CD4-positive, alpha-beta T cell (primary cell): Measurements from ENCODE around the gene CPNE4. TPM values are rescaled to one million over a fixed set of nuclear protein-coding genes. Genes with fewer than 3 reads are reported as not detected.

ENCODE experiments used
- ATAC-seq: fragments of 200-7000 bp; cut with Tn5 transposase; one replicate; pipeline ENCODE4 v1.10.0; 2022; ENCODE audit warnings: mild to moderate bottlenecking; ENCODE audit not compliant: poor library complexity
- CTCF ChIA-PET: fragments of 350-600 bp; sonication (Branson Sonifier 250); formaldehyde crosslinking; loops from one replicate; lab custom pipeline; 2021; ENCODE audit warnings: antibody characterized with exemption, inconsistent platforms; lab: Charles Lee
- POLR2A ChIA-PET: fragments of 350-600 bp; sonication (Branson Sonifier 250); formaldehyde crosslinking; loops from one replicate; lab custom pipeline; 2021; ENCODE audit warnings: antibody characterized with exemption, inconsistent platforms; lab: Charles Lee
- DNase-seq, 14 experiments: peaks; one replicate each; pipeline ENCODE4 v3.0.0-alpha.2; 2013 to 2020; ENCODE audit warnings: mixed read lengths in 2 of 14
- H3K27ac ChIP-seq, 2 donors: one replicate each; pipeline versions ENCODE4 v1.5.1 to v1.7.0; 2013; ENCODE audit warnings: low read length in 2 of 2, low read depth in 1 of 2, mild to moderate bottlenecking in 1 of 2
- H3K27me3 ChIP-seq, 2 experiments: 1 replicate in 1 of 2; 2 replicates in 1 of 2; pipeline versions ENCODE4 v1.6.1 to v1.7.0; 2013; ENCODE audit warnings: low read length in 2 of 2, control low read depth in 1 of 2, mild to moderate bottlenecking in 1 of 2, moderate library complexity in 1 of 2; ENCODE audit not compliant: insufficient read depth in 2 of 2, control insufficient read depth in 1 of 2
- H3K36me3 ChIP-seq: one replicate; pipeline ENCODE4 v1.6.1; 2013; ENCODE audit warnings: low read length, control low read depth; ENCODE audit not compliant: insufficient read depth
- H3K4me1 ChIP-seq: one replicate; pipeline ENCODE4 v1.6.1; 2013; ENCODE audit warnings: low read length, control low read depth; ENCODE audit not compliant: insufficient read depth
- H3K4me3 ChIP-seq: one replicate; pipeline ENCODE4 v1.5.1; 2013; ENCODE audit warnings: mild to moderate bottlenecking, low read length, moderate library complexity
- H3K9me3 ChIP-seq, 2 experiments: 1 replicate in 1 of 2; 2 replicates in 1 of 2; pipeline versions ENCODE4 v1.6.1 to v1.7.0; 2013; ENCODE audit warnings: low read length in 2 of 2, mild to moderate bottlenecking in 2 of 2, control low read depth in 1 of 2, moderate library complexity in 1 of 2; ENCODE audit not compliant: control insufficient read depth in 1 of 2, insufficient read depth in 1 of 2
- H3K27ac Mint-ChIP-seq: one replicate; pipeline ENCODE4 v1.8.0; 2020; ENCODE audit warnings: mixed read lengths
- H3K27me3 Mint-ChIP-seq: one replicate; pipeline ENCODE4 v1.8.0; 2021; ENCODE audit warnings: mixed read lengths
- H3K36me3 Mint-ChIP-seq: one replicate; pipeline ENCODE4 v1.8.0; 2021; ENCODE audit warnings: low read depth, mixed read lengths
- H3K4me1 Mint-ChIP-seq: one replicate; pipeline ENCODE4 v1.8.0; 2021; ENCODE audit warnings: low read depth, mixed read lengths
- H3K4me3 Mint-ChIP-seq: one replicate; pipeline ENCODE4 v1.8.0; 2020; ENCODE audit warnings: mild to moderate bottlenecking, mixed read lengths
- H3K9me3 Mint-ChIP-seq: one replicate; pipeline ENCODE4 v1.8.0; 2020; ENCODE audit warnings: mixed read lengths
- CTCF ChIP-seq: fragments of 200-600 bp; IDR thresholded peaks from one replicate; pipeline ENCODE4 v1.8.0; 2022; ENCODE audit warnings: antibody characterized with exemption, mild to moderate bottlenecking
- intact Hi-C, 2 experiments: fragments of 100-400 bp; cut with DNase I in 1 of 2; cut with micrococcal nuclease in 1 of 2; formaldehyde crosslinking; loops; one replicate each; pipeline versions ENCODE4 v1.15.1 to v1.9.0; 2023 to 2025; cut with DNase I, micrococcal nuclease
- total RNA-seq, 174 experiments: library from RNA in 2 of 174; stranded (reverse) in 2 of 174; gene quantifications; one replicate each; pipeline ENCODE4 v1.2.3 and lab custom pipeline; 2021 to 2026

Gene CPNE4
- total RNA-seq, 2 experiments from 2014 or later: not detected

DNA sequence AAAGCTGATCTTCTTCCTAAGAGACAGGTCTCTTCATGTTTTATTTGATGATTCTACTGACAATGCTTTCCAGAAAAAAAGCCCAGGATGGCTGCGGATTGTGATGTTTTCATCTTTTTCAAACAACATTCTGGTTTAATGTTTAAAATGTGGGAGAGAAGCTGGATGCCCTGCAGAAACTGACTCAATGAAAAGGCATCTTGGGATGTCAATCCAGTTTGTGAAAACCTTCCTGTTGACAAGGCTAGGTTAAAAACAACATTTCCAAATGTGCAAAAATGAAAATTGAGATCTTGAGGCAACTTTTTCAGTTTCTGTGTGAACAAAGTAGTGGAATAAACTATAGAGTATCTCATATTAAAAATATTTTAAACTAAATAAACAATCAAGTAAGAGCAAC, 376.0 kb downstream of the CPNE4 start:
- ChIA-PET POLR2A (no interaction called here), CTCF (no interaction called here)
- Mint-ChIP-seq H3K4me3 (no peak overlapping the region), H3K36me3 (no peaks in the 10 kb centered on the region), H3K9me3 (peaks cover 7% of the 10 kb centered on the region), H3K27me3 (peaks cover 17% of the 10 kb centered on the region), H3K4me1 (no peaks in the 10 kb centered on the region), H3K27ac (no peak overlapping the region)
- no peaks in the 10 kb centered on the region for H3K27me3 ChIP-seq
- no peak for DNase-seq
- ATAC-seq: no peak
- intact Hi-C loops: no loop called here
- no peak for TF ChIP-seq CTCF
- no peak overlapping the region for H3K27ac ChIP-seq
- H3K9me3 ChIP-seq: no peaks in the 10 kb centered on the region
- no peaks in the 10 kb centered on the region for H3K36me3 ChIP-seq
- no peaks in the 10 kb centered on the region for H3K4me1 ChIP-seq
- no peak overlapping the region for H3K4me3 ChIP-seq

DNA sequence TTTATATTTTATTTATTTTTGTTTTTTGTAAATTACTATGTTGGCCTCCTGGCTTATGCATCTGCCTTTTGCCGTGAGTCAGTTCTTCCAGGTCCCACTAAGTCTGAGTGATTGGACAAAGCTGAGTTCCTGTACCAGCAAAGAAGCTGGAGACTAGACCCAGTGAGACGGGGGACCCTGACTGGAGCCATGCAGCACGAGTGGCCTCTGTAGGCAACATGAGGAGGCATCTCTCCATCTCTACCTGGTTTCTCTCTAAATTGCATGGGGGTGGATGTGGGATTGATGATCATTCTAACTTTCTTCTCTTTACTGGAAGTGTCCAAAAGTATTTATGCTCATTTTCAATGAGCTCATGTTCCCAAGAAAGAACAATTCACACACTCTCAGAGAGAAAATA, 376.7 kb downstream of the CPNE4 start:
- Mint-ChIP-seq H3K36me3 (no peaks in the 10 kb centered on the region), H3K9me3 (peaks cover 7% of the 10 kb centered on the region), H3K4me3 (no peak overlapping the region), H3K27ac (no peak overlapping the region), H3K27me3 (peaks cover 21% of the 10 kb centered on the region), H3K4me1 (no peaks in the 10 kb centered on the region)
- no peak overlapping the region for H3K27ac ChIP-seq
- H3K4me3 ChIP-seq: no peak overlapping the region
- ChIA-PET CTCF (no interaction called here), POLR2A (no interaction called here)
- ATAC-seq: no peak
- H3K27me3 ChIP-seq: no peaks in the 10 kb centered on the region
- H3K9me3 ChIP-seq: no peaks in the 10 kb centered on the region
- no peaks in the 10 kb centered on the region for H3K4me1 ChIP-seq
- intact Hi-C loops: no loop called here
- no peaks in the 10 kb centered on the region for H3K36me3 ChIP-seq
- no peak for TF ChIP-seq CTCF
- DNase-seq: no peak

DNA sequence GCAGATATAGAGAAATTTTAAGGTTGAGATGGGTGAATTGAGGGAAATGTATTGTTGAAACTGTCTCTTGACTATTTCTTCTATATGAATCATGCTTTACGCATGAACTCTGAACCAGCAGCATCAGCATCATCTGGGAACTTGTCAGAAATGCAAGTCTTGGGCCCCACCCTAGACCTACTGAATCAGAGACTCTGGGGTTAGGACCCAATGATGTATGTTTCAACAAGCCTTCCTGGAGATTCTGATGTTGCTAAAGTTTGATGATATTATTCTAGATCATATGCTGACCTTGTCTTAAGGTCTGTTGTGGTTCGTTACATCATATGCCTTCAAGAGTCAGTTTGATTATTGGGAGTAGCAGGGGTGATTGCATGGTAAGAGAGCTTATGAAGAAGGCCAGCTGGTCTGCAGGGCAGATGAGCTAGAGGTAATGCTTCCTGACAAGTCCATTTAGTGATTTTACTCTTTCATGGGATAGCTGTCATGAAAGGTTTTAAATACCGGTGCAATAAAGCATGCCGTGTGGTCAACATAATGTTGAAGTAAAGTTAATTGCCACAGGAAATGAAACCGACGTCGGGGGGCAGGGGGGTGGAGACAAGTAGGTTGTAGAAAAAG, 379.6 kb downstream of the CPNE4 start:
- Histone ChIP-seq H3K36me3 (no peaks in the 10 kb centered on the region), H3K9me3 (no peaks in the 10 kb centered on the region), H3K27ac (no peak overlapping the region), H3K4me1 (no peaks in the 10 kb centered on the region), H3K4me3 (no peak overlapping the region), H3K27me3 (no peaks in the 10 kb centered on the region)
- H3K4me1 Mint-ChIP-seq: no peaks in the 10 kb centered on the region
- no peaks in the 10 kb centered on the region for H3K36me3 Mint-ChIP-seq
- H3K27ac Mint-ChIP-seq: no peak overlapping the region
- ATAC-seq (no peak), DNase-seq (no peak)
- no peak overlapping the region for H3K4me3 Mint-ChIP-seq
- intact Hi-C loops: no loop called here
- ChIA-PET CTCF (no interaction called here), POLR2A (interaction anchor here (0.7 kb wide), 1 partner anchor 234 kb away, joined by 3 read pairs; no protein-coding TSS in a partner anchor)
- H3K9me3 Mint-ChIP-seq: no peaks in the 10 kb centered on the region
- H3K27me3 Mint-ChIP-seq: peaks cover 7% of the 10 kb centered on the region
- TF ChIP-seq CTCF: no peak
